HT1080 (cell line): ENCODE results near the gene ALB. TPM values are rescaled to one million over a fixed set of nuclear protein-coding genes. Genes with fewer than 3 reads are reported as not detected.

Experiments used
- DNase-seq: peaks from one replicate; pipeline ENCODE4 v3.0.0-alpha.2; 2015; ENCODE audit warnings: low read depth
- total RNA-seq: library from RNA; depleted of rRNA; stranded (reverse); fragments of >200 nt; shearing (Covaris generic); gene quantifications from 2 replicates; pipeline ENCODE4 v1.2.3, GENCODE V29; 2014

ALB gene
- total RNA-seq, 1 experiment from 2014 or later = 1.1 TPM

- no peak for DNase-seq
These were observed 4.2 kb downstream of the ALB start for GRCh38 chr4:73408181-73408867.

GRCh38 chr4:73409012-73409862 is 5.2 kb downstream of the ALB start:
- DNase-seq = no peak

GRCh38 chr4:73409978-73410548 is 6.0 kb downstream of the ALB start:
- DNase-seq = no peak

GRCh38 chr4:73410916-73411730 is 7.0 kb downstream of the ALB start:
- DNase-seq = no peak

- no peak for DNase-seq
These were observed 7.8 kb downstream of the ALB start for GRCh38 chr4:73411731-73412414.

- DNase-seq = no peak
These were observed 9.2 kb downstream of the ALB start for GRCh38 chr4:73413294-73413755.

GRCh38 chr4:73414936-73415271 is 10.8 kb downstream of the ALB start:
- no peak for DNase-seq

- DNase-seq = no peak
These were observed 11.7 kb downstream of the ALB start for GRCh38 chr4:73415807-73416238.

GRCh38 chr4:73416423-73417087 is 12.5 kb downstream of the ALB start:
- no peak for DNase-seq

- no peak for DNase-seq
These were observed 13.3 kb downstream of the ALB start for GRCh38 chr4:73417342-73417741.

GRCh38 chr4:73417973-73418372 is 13.9 kb downstream of the ALB start:
- DNase-seq = no peak

- no peak for DNase-seq
These were observed 14.6 kb downstream of the ALB start for GRCh38 chr4:73418677-73419076.

GRCh38 chr4:73419106-73420038 is 15.3 kb downstream of the ALB start:
- DNase-seq = no peak

- DNase-seq = no peak
These were observed 16.5 kb downstream of the ALB start for GRCh38 chr4:73420615-73421014.

GRCh38 chr4:73421708-73422457 is 17.8 kb downstream of the ALB start:
- no peak for DNase-seq

- no peak for DNase-seq
These were observed 18.3 kb downstream of the ALB start for GRCh38 chr4:73422458-73422752.

- no peak for DNase-seq
These were observed 19.1 kb downstream of the ALB start for GRCh38 chr4:73423184-73423583.

GRCh38 chr4:73426666-73427065 is 22.6 kb downstream of the ALB start:
- no peak for DNase-seq

GRCh38 chr4:73429118-73429517 is 25.0 kb downstream of the ALB start:
- no peak for DNase-seq
